ENCODE measurements around the gene KCNK4. TPM values are rescaled to one million over a fixed set of nuclear protein-coding genes. Genes with fewer than 3 reads are reported as not detected.

Gene KCNK4
- total and polyA plus RNA-seq, 2 of the 13 experiments (the other 11 are each of a cell fraction or from before 2014, with no cell fraction given): not detected

DNA sequence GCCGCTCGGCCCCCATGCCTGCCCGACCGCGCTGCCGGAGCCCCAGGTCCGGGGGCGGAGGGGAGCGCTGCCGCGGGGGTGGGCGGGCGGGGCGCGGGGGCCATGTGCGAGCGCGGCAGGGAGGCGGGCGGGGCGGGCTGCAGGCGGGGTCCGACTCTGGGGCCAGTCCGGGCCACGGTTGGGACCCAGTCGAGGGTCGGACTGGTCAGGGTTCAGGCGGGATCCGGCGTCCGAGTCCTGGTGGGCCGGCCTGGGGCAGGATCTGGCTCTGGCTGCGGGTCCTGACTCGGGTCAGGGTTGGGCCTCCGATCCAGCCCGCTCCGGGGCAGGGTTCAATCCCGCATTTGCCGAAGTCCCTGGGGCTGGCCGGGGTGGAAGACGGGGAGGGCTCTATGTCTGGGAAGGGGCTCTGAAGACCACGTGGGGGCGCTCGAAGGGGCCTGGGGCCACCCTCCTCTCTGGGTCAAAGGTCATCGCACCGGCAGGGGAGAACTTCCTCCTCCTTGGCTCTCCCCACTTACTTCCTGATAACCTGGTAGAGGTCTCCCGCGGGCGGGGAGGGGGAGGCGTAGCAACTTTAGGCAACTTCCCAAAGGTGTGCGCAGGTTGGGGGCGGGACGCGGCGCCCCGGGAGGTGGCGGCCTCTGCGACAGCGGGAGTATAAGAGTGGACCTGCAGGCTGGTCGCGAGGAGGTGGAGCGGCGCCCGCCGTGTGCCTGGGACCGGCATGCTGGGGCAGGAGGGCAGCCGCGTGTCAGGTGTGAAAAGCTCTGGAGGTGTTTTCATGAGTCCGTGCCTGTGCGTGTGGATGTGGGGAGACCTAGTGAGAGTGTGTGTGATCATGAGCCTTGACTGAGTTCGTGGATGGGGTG is 14.8 kb downstream of the KCNK4 start:
- 0% methylated on average over 23 of the region's 71 CpGs for WGBS (ENCODE audit: low lambda C conversion rate)
- no peaks in the 10 kb centered on the region; a peak in 1 of 5 replicates for H3K27me3 ChIP-seq (ENCODE audit: control insufficient read depth in 1 of 2, insufficient read depth in 2 of 2, low read length in 2 of 2)
- in situ Hi-C loops (cut with HindIII; ENCODE audit: extremely low pct_ligation_motif_present, low pct_unique_long_range_greater_than_20kb) (no loop called here), intact Hi-C loops (cut with micrococcal nuclease; ENCODE audit: unreplicated experiment) (loop anchor here (2.0 to 10.0 kb wide), 2 partner anchors 35 to 121 kb away; partner anchors contain the start of gene STIP1)
- peak overlapping the region; percentile 97 for H3K4me2 ChIP-seq (ENCODE audit: low read depth, low read length)
- no peak overlapping the region for H2AFZ ChIP-seq (ENCODE audit: low read length)
- DNase-seq (ENCODE audit: low spot score) (peak; percentile 77), FAIRE-seq (peak; percentile 70), ATAC-seq (peak; percentile 48)
- CTCF ChIA-PET (ENCODE audit: low intra/inter-chr PET ratio, low total read pairs): interaction anchor here (1.2 kb wide), 1 partner anchor 49 kb away, joined by 3 read pairs; no protein-coding TSS in a partner anchor
- POLR2A ChIA-PET: interaction anchor here (1.0 to 5.5 kb wide), 11 partner anchors 11 to 120 kb away, joined by 3 to 103 read pairs (median 10); partner anchors contain the start of genes BAD, GPR137, NUDT22 and PLCB3
- H3K4me1 ChIP-seq (ENCODE audit: insufficient read depth, low read length): peaks cover 66% of the 10 kb centered on the region
- H4K20me1 ChIP-seq (ENCODE audit: insufficient read depth, low read length): no peaks in the 10 kb centered on the region
- no peaks in the 10 kb centered on the region for H3K9me3 ChIP-seq (ENCODE audit: low read length)
- H3K4me3 ChIP-seq (replicated peaks in 1 of 3; ENCODE audit: insufficient read depth in 1 of 3, low read depth in 2 of 3, low read length in 3 of 3): peak overlapping the region; percentile 66 to 85 (median 68)
- H3K79me2 ChIP-seq (ENCODE audit: insufficient read depth, low read length): peaks cover 15% of the 10 kb centered on the region
- H3K27ac ChIP-seq (ENCODE audit: extremely low read length, insufficient read depth, low read length): peak overlapping the region; percentile 82
- peak overlapping the region; percentile 81 for H3K9ac ChIP-seq (ENCODE audit: insufficient read depth, low read depth, low read length)
- H3K36me3 ChIP-seq (replicated peaks in 1 of 2; ENCODE audit: control insufficient read depth in 1 of 2, insufficient read depth in 2 of 2, low read length in 2 of 2): no peaks in the 10 kb centered on the region
- TSS peak; percentile 79 for BruUV-seq (replicated peaks)
- TF ChIP-seq, protein P1, sequence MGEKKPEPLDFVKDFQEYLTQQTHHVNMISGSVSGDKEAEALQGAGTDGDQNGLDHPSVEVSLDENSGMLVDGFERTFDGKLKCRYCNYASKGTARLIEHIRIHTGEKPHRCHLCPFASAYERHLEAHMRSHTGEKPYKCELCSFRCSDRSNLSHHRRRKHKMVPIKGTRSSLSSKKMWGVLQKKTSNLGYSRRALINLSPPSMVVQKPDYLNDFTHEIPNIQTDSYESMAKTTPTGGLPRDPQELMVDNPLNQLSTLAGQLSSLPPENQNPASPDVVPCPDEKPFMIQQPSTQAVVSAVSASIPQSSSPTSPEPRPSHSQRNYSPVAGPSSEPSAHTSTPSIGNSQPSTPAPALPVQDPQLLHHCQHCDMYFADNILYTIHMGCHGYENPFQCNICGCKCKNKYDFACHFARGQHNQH (CRISPR knock-in tag; IDR thresholded peaks at IDR 0.05): peak; percentile 42; the same call in 1 of the 2 replicates
- TF ChIP-seq, protein P2, sequence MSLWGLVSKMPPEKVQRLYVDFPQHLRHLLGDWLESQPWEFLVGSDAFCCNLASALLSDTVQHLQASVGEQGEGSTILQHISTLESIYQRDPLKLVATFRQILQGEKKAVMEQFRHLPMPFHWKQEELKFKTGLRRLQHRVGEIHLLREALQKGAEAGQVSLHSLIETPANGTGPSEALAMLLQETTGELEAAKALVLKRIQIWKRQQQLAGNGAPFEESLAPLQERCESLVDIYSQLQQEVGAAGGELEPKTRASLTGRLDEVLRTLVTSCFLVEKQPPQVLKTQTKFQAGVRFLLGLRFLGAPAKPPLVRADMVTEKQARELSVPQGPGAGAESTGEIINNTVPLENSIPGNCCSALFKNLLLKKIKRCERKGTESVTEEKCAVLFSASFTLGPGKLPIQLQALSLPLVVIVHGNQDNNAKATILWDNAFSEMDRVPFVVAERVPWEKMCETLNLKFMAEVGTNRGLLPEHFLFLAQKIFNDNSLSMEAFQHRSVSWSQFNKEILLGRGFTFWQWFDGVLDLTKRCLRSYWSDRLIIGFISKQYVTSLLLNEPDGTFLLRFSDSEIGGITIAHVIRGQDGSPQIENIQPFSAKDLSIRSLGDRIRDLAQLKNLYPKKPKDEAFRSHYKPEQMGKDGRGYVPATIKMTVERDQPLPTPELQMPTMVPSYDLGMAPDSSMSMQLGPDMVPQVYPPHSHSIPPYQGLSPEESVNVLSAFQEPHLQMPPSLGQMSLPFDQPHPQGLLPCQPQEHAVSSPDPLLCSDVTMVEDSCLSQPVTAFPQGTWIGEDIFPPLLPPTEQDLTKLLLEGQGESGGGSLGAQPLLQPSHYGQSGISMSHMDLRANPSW (CRISPR knock-in tag; IDR thresholded peaks at IDR 0.05; ENCODE audit: borderline replicate concordance): peak; percentile 31; the same call in 1 of the 2 replicates
- TF ChIP-seq ZNF350 (CRISPR knock-in tag; IDR thresholded peaks at IDR 0.05; ENCODE audit: borderline replicate concordance, low read depth) (peak; percentile 46; the same call in 1 of the 2 replicates), EP300 (IDR thresholded peaks at IDR 0.05; ENCODE audit: low read depth in 2 of 2, low read length in 2 of 2) (peak in 1 of 2 experiments; percentile 25; a peak in 1 of 4 replicates), EP300 (CRISPR knock-in tag; IDR thresholded peaks at IDR 0.05; ENCODE audit: borderline replicate concordance) (no peak), IKZF4 (CRISPR knock-in tag; IDR thresholded peaks at IDR 0.05; ENCODE audit: borderline replicate concordance, low read depth, not compliant biosample characterization) (peak; percentile 63), ZFP90 (CRISPR knock-in tag; IDR thresholded peaks at IDR 0.05; ENCODE audit: borderline replicate concordance) (no peak), FOXJ3 (CRISPR knock-in tag; IDR thresholded peaks at IDR 0.05; ENCODE audit: borderline replicate concordance) (no peak)
- TF ChIP-seq, protein P3, sequence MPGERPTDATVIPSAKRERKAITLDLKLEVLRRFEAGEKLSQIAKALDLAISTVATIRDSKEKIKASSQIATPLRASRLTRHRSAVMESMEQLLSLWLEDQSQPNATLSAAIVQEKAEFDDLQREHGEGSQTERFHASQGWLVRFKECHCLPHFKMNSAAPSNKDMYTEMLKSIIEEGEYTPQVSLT (CRISPR knock-in tag; IDR thresholded peaks at IDR 0.05; ENCODE audit: borderline replicate concordance, low read depth): no peak
- TF ChIP-seq, protein P4, sequence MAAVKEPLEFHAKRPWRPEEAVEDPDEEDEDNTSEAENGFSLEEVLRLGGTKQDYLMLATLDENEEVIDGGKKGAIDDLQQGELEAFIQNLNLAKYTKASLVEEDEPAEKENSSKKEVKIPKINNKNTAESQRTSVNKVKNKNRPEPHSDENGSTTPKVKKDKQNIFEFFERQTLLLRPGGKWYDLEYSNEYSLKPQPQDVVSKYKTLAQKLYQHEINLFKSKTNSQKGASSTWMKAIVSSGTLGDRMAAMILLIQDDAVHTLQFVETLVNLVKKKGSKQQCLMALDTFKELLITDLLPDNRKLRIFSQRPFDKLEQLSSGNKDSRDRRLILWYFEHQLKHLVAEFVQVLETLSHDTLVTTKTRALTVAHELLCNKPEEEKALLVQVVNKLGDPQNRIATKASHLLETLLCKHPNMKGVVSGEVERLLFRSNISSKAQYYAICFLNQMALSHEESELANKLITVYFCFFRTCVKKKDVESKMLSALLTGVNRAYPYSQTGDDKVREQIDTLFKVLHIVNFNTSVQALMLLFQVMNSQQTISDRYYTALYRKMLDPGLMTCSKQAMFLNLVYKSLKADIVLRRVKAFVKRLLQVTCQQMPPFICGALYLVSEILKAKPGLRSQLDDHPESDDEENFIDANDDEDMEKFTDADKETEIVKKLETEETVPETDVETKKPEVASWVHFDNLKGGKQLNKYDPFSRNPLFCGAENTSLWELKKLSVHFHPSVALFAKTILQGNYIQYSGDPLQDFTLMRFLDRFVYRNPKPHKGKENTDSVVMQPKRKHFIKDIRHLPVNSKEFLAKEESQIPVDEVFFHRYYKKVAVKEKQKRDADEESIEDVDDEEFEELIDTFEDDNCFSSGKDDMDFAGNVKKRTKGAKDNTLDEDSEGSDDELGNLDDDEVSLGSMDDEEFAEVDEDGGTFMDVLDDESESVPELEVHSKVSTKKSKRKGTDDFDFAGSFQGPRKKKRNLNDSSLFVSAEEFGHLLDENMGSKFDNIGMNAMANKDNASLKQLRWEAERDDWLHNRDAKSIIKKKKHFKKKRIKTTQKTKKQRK (IDR thresholded peaks at IDR 0.05; ENCODE audit: low read length): no peak
- TF ChIP-seq, protein P5, sequence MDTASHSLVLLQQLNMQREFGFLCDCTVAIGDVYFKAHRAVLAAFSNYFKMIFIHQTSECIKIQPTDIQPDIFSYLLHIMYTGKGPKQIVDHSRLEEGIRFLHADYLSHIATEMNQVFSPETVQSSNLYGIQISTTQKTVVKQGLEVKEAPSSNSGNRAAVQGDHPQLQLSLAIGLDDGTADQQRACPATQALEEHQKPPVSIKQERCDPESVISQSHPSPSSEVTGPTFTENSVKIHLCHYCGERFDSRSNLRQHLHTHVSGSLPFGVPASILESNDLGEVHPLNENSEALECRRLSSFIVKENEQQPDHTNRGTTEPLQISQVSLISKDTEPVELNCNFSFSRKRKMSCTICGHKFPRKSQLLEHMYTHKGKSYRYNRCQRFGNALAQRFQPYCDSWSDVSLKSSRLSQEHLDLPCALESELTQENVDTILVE (CRISPR knock-in tag; IDR thresholded peaks at IDR 0.05): no peak

All from HepG2 (cell line).